Stimulated activated effector memory CD8-positive, alpha-beta T cell treated with anti-CD3 and anti-CD28 coated beads, Interleukin-12 subunit alpha, Interleukin-12 subunit beta, amount 100 ng/mL, for 72 hours (primary cell): ENCODE results near the gene GPC4.

Experiments
- ATAC-seq: fragments of 150-1000 bp; cut with Tn5 transposase; 2 replicates; pipeline ENCODE4 v1.10.0; 2021
- DNase-seq, 2 donors: peaks; one replicate each; pipeline ENCODE4 v3.0.0; 2021 to 2022; ENCODE audit warnings: low spot score in 2 of 2
- H3K27ac Mint-ChIP-seq: one replicate; pipeline ENCODE4 v1.8.0; 2022; ENCODE audit warnings: mild to moderate bottlenecking, mixed read lengths
- H3K36me3 Mint-ChIP-seq: one replicate; pipeline ENCODE4 v1.8.0; 2022; ENCODE audit warnings: mild to moderate bottlenecking, mixed read lengths
- H3K4me1 Mint-ChIP-seq: one replicate; pipeline ENCODE4 v1.8.0; 2022; ENCODE audit warnings: mixed read lengths
- H3K4me3 Mint-ChIP-seq: one replicate; pipeline ENCODE4 v1.8.0; 2022; ENCODE audit warnings: mild to moderate bottlenecking, mixed read lengths
- H3K9me3 Mint-ChIP-seq: one replicate; pipeline ENCODE4 v1.8.0; 2022; ENCODE audit warnings: mixed read lengths

Gene GPC4

GRCh38 chrX:133391111-133391510 lies 24.2 kb downstream of the GPC4 start:
- Mint-ChIP-seq H3K4me3 (no peak overlapping the region), H3K36me3 (no peaks in the 10 kb centered on the region), H3K27ac (no peak overlapping the region), H3K9me3 (no peaks in the 10 kb centered on the region), H3K4me1 (no peaks in the 10 kb centered on the region)
- ATAC-seq (no peak), DNase-seq (no peak)

DNA sequence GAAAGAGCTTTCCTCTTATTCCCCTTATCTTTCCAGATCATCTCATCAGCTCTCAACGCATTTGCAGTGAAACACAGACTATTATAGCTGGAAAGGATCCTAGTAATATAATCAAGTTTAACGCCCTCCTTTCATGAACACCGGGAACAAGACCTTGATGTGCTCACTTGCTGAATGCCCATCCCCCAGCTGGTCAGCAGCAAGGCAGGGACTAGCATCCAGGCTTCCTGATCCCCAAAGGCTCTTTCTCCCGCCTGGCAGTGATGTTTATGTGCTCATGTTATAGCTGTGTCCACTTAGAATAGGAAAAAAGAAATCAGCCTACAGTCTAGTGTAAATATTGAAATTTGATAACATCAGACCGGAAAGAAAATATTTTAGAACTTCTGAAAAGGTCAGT lies 24.6 kb downstream of the GPC4 start:
- no peak for DNase-seq
- no peak for ATAC-seq
- Mint-ChIP-seq H3K9me3 (no peaks in the 10 kb centered on the region), H3K4me1 (no peaks in the 10 kb centered on the region), H3K4me3 (no peak overlapping the region), H3K27ac (no peak overlapping the region), H3K36me3 (no peaks in the 10 kb centered on the region)

DNA sequence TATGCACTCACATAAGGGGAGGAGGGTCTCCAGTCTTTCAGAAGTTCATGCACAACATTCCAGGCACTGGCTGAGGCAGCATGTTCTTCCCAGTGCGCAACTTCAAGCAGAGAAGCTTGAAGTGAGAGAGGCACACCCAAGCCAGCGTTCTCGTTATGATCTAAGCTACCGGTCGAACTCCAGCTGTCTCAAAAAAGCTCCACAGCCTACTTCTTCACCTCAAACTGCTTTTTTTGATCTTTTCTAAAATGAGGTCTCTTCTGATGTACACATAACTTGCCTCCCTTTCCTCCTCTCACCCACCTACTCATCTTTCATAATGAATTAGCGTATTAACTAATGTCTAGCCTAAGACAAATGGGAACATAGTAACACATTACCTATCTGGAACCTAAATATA lies 25.3 kb downstream of the GPC4 start:
- Mint-ChIP-seq H3K4me1 (no peaks in the 10 kb centered on the region), H3K9me3 (no peaks in the 10 kb centered on the region), H3K27ac (no peak overlapping the region), H3K36me3 (no peaks in the 10 kb centered on the region), H3K4me3 (no peak overlapping the region)
- no peak for DNase-seq
- no peak for ATAC-seq

GRCh38 chrX:133384454-133384853 lies 30.8 kb downstream of the GPC4 start:
- no peak overlapping the region for H3K4me3 Mint-ChIP-seq
- H3K27ac Mint-ChIP-seq, result no peak overlapping the region
- H3K9me3 Mint-ChIP-seq, result no peaks in the 10 kb centered on the region

DNA sequence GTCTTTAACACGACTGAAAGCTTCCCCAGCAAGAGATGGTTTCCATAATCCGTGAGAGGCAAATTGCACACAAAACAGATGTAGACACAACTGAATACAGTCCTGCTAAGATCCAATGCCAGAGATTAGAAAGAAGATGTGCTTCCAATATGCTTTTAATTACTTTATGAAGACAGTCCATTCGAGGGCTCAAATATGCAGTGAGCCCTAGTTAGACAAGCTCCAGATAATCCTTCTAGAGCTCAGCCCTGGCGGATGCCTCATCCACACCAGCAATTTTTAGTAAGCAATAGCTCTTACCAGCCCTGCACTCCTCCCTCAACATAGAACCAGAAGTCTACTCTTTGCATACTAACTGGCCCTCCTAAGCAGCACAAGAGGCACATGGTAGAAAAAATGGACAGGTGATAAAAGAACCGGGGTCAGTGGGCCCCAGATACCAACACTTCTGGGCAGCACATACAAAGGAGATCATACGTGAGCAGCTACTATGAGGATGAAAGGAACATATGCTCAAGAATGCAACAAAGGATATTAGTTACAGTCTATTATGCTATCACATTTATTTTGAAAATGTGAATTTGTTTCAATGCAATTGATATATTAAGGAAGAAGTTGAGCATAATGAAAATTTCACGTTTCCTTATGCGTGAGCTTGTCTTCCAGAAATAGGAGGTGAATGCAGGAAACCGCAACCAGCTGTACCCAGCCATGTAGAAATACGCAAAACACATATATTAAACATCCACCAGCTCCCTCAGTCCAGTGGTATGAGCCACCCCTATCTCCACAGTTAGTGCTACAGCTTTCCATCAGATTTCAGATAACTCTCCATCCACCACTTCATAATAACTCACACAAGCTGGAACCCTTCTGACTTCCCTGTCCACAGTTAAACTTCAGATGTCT lies 34.3 kb downstream of the GPC4 start:
- ATAC-seq (no peak), DNase-seq (no peak)
- Mint-ChIP-seq H3K36me3 (no peaks in the 10 kb centered on the region), H3K4me3 (no peak overlapping the region), H3K9me3 (no peaks in the 10 kb centered on the region), H3K27ac (no peak overlapping the region), H3K4me1 (no peaks in the 10 kb centered on the region)

More at GRCh38 chrX:133384454-133384853, 30.8 kb downstream of the GPC4 start:
- DNase-seq (no peak), ATAC-seq (no peak)
- H3K4me1 Mint-ChIP-seq, result no peaks in the 10 kb centered on the region
- no peaks in the 10 kb centered on the region for H3K36me3 Mint-ChIP-seq

- Mint-ChIP-seq H3K4me3 (no peak overlapping the region), H3K27ac (no peak overlapping the region), H3K4me1 (no peaks in the 10 kb centered on the region), H3K9me3 (no peaks in the 10 kb centered on the region), H3K36me3 (no peaks in the 10 kb centered on the region)
- DNase-seq (no peak), ATAC-seq (no peak)
Observed at GRCh38 chrX:133376422-133376821, 38.9 kb downstream of the GPC4 start.

DNA sequence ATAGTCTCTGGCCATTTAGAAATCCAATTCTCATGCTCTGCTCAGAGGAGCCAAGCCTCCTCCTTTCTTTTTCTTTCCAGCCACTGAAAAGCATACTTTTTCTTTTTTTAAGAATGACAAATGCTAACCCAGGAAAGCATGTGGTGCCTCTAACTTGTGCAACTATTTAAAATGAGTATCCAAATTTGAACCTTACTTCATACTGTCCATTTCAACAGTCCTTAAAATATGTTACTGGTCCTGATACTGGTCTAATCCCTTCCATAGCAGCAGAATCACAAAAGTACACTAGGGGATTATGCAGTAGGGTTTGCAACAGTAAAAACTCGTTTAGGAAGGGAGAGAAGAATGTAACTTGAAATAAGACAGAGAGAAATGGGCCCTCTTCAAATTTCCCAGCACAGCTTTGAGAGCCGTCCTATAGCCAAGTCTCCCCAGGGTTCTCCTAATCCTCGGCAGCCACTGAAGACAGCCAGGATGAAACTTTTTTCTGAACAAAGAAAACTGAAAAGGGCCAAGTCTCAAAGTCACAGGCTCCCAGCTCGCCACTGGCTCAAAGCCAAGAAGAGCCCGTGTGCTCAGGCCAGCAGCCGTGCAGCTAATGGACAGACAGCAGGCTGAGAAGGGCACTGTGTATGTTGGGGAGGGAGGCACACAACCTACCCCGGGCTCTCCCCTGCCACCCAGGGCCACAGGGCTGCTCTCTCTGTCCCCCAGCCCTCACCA lies 39.5 kb downstream of the GPC4 start:
- no peaks in the 10 kb centered on the region for H3K4me1 Mint-ChIP-seq
- no peaks in the 10 kb centered on the region for H3K9me3 Mint-ChIP-seq
- H3K4me3 Mint-ChIP-seq, result no peak overlapping the region
- ATAC-seq, result no peak
- no peak for DNase-seq
- no peak overlapping the region for H3K27ac Mint-ChIP-seq
- H3K36me3 Mint-ChIP-seq, result no peaks in the 10 kb centered on the region

GRCh38 chrX:133374874-133375387 lies 40.4 kb downstream of the GPC4 start:
- H3K9me3 Mint-ChIP-seq, result no peaks in the 10 kb centered on the region
- H3K4me1 Mint-ChIP-seq, result no peaks in the 10 kb centered on the region
- DNase-seq, result no peak
- H3K4me3 Mint-ChIP-seq, result no peak overlapping the region
- no peak overlapping the region for H3K27ac Mint-ChIP-seq
- H3K36me3 Mint-ChIP-seq, result no peaks in the 10 kb centered on the region
- no peak for ATAC-seq

- Mint-ChIP-seq H3K4me1 (no peaks in the 10 kb centered on the region), H3K36me3 (no peaks in the 10 kb centered on the region), H3K4me3 (no peak overlapping the region), H3K27ac (no peak overlapping the region), H3K9me3 (no peaks in the 10 kb centered on the region)
- DNase-seq (no peak), ATAC-seq (no peak)
Observed at GRCh38 chrX:133373386-133374079, 41.8 kb downstream of the GPC4 start.

GRCh38 chrX:133370696-133371275 lies 44.5 kb downstream of the GPC4 start:
- Mint-ChIP-seq H3K27ac (no peak overlapping the region), H3K9me3 (no peaks in the 10 kb centered on the region), H3K4me3 (no peak overlapping the region), H3K4me1 (no peaks in the 10 kb centered on the region), H3K36me3 (no peaks in the 10 kb centered on the region)
- ATAC-seq (no peak), DNase-seq (no peak)

- Mint-ChIP-seq H3K36me3 (no peaks in the 10 kb centered on the region), H3K27ac (no peak overlapping the region), H3K4me3 (no peak overlapping the region), H3K4me1 (no peaks in the 10 kb centered on the region), H3K9me3 (no peaks in the 10 kb centered on the region)
- DNase-seq, result no peak
- ATAC-seq, result no peak
Observed at GRCh38 chrX:133369065-133369464, 46.2 kb downstream of the GPC4 start.

DNA sequence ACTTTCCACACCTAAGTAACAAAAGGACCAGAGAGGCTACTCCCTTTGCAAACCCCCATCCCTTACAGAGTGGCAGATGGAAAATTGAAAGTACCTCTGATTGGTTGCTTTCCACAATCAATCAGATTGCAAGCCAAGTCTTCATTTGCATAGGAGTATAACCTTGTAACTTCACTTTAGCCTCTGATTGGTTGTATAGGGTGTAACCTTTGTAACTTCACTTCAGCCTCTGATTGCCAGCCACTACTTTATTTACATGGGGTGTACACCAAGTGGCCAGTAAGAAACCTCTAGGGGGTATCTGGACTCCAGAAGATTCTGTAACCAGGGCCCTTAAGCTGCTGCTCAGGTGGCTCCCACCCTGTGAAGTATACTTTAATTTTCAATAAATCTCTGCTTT lies 48.6 kb downstream of the GPC4 start:
- ATAC-seq (no peak), DNase-seq (no peak)
- Mint-ChIP-seq H3K36me3 (no peaks in the 10 kb centered on the region), H3K9me3 (no peaks in the 10 kb centered on the region), H3K4me3 (no peak overlapping the region), H3K4me1 (no peaks in the 10 kb centered on the region), H3K27ac (no peak overlapping the region)

DNA sequence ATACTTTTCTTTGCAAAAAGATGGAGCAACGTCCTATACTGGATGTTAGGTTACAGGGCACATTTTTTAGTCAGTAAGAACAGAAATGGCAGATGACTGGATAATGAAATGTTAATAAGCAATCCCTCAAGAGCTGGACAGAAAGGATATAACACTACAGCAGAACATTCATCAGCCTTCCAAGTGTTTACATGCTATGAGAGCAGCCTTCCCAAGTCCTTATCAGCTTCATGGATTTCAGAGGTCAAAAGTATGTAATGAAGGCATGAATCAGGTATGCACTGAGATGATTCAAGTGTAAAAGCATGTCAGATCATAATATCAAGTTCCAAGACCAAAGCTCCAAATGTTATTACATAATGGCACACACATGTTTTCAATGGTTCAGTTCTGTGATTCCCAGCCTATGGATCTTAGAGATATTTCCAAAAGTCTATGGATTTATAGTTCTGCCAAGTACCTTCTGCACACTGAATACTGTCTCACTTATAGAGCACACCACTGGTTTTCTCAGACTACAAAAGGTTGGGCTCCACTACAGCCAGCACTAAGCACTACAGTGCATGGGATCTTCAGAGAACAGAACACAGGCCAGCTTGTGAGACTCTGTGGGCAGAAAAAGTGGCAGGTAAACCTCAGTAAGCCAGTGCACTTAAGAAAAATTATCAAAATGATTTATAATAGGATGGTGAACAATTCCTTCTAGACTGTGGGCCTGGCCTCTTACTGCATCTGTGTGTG lies 49.2 kb downstream of the GPC4 start:
- H3K9me3 Mint-ChIP-seq, result no peaks in the 10 kb centered on the region
- H3K4me3 Mint-ChIP-seq, result no peak overlapping the region
- no peak for ATAC-seq
- H3K27ac Mint-ChIP-seq, result no peak overlapping the region
- H3K36me3 Mint-ChIP-seq, result no peaks in the 10 kb centered on the region
- DNase-seq, result no peak
- H3K4me1 Mint-ChIP-seq, result no peaks in the 10 kb centered on the region

DNA sequence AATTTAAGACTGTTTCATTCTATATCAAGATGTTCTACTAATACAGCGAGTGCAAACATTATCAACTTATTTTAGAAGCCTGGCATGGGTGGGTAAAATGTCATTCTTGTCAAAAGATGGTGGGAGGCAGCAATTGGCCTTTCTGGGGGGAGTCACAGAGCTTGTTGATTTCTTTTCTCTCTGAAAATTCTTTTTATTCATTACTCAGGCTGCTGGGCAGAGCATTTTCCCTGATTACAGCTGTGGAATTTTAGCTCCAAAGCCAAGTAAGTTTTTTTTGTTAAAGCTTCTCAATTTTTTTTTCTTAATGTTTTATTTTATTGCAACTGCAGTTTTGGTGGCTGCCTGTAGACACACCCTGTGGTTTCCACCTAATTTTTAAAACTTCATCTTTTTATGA lies 50.4 kb downstream of the GPC4 start:
- no peak overlapping the region for H3K4me3 Mint-ChIP-seq
- no peak for ATAC-seq
- H3K4me1 Mint-ChIP-seq, result no peaks in the 10 kb centered on the region
- no peaks in the 10 kb centered on the region for H3K36me3 Mint-ChIP-seq
- H3K27ac Mint-ChIP-seq, result no peak overlapping the region
- H3K9me3 Mint-ChIP-seq, result no peaks in the 10 kb centered on the region
- DNase-seq, result no peak

GRCh38 chrX:133364196-133364595 lies 51.1 kb downstream of the GPC4 start:
- Mint-ChIP-seq H3K36me3 (no peaks in the 10 kb centered on the region), H3K27ac (no peak overlapping the region), H3K9me3 (no peaks in the 10 kb centered on the region), H3K4me3 (no peak overlapping the region), H3K4me1 (no peaks in the 10 kb centered on the region)
- no peak for DNase-seq
- no peak for ATAC-seq
